ENCODE results near the gene SNCA. TPM values are rescaled to one million over a fixed set of nuclear protein-coding genes. Genes with fewer than 3 reads are reported as not detected.

Gene SNCA
- total RNA-seq (2022) (27.6 and 36.8 TPM in 2 replicates), Bru-seq, nascent RNA (percentile 69 among the genes with signal in this experiment), BruChase-seq, experiment 1, labeled RNA remaining after a 6-hour chase (percentile 52 among the genes with signal in this experiment), BruChase-seq, experiment 2, labeled RNA remaining after a 2-hour chase (percentile 54 among the genes with signal in this experiment)
- long read RNA-seq, transcript SNCA-203 (6 exons, 1,420 nt) = minor isoform, 17 of 85 reads
- long read RNA-seq, transcript SNCA-205 (6 exons, 1,290 nt) = major isoform, 60 of 85 reads
- long read RNA-seq, partial matches to known transcripts = 2 of 85 reads
- long read RNA-seq, other reads (novel, unspliced or antisense) = 3 of 85 reads

- TF ChIP-seq CTCF (IDR thresholded peaks at IDR 0.05; ENCODE audit: unreplicated experiment) = no peak
- CTCF ChIA-PET = no interaction called here
- DNase-seq = peak; percentile 72
- intact Hi-C loops (cut with micrococcal nuclease; ENCODE audit: unreplicated experiment) = loop anchor here (5.0 kb wide), 1 partner anchor 35 kb away; no protein-coding TSS in a partner anchor
- no TSS peak for BruUV-seq (replicated peaks)
- H3K9me3 Mint-ChIP-seq (ENCODE audit: low read depth, unreplicated experiment) = no peaks in the 10 kb centered on the region
- H3K4me3 Mint-ChIP-seq (ENCODE audit: low read depth, unreplicated experiment) = peak within 1 kb of the TSS; percentile 97
- peak within 1 kb of the TSS; percentile 85 for H3K27ac Mint-ChIP-seq (ENCODE audit: unreplicated experiment)
- no peaks in the 10 kb centered on the region for H3K27me3 Mint-ChIP-seq (ENCODE audit: unreplicated experiment)
- H3K36me3 Mint-ChIP-seq (ENCODE audit: insufficient read depth, unreplicated experiment) = peaks cover 29% of the 10 kb centered on the region
- H3K4me1 Mint-ChIP-seq (ENCODE audit: low read depth, unreplicated experiment) = peaks cover 6% of the 10 kb centered on the region
Observed at GRCh38 chr4:89836897-89837384, at the start of gene SNCA. Gene SNCA (minus strand): TSS chr4:89837161. CDS start chr4:89835667, 1,494 bp downstream.

GRCh38 chr4:89879215-89879614, 42.3 kb upstream of the SNCA start:
- no peak overlapping the region for H3K27ac Mint-ChIP-seq (ENCODE audit: unreplicated experiment)
- no peaks in the 10 kb centered on the region for H3K36me3 Mint-ChIP-seq (ENCODE audit: insufficient read depth, unreplicated experiment)
- no peaks in the 10 kb centered on the region for H3K9me3 Mint-ChIP-seq (ENCODE audit: low read depth, unreplicated experiment)
- no TSS peak for BruUV-seq (replicated peaks)
- no peak for DNase-seq
- intact Hi-C loops (cut with micrococcal nuclease; ENCODE audit: unreplicated experiment) = no loop called here
- CTCF ChIA-PET = no interaction called here
- TF ChIP-seq CTCF (IDR thresholded peaks at IDR 0.05; ENCODE audit: unreplicated experiment) = no peak
- no peak overlapping the region for H3K4me3 Mint-ChIP-seq (ENCODE audit: low read depth, unreplicated experiment)
- H3K27me3 Mint-ChIP-seq (ENCODE audit: unreplicated experiment) = no peaks in the 10 kb centered on the region
- H3K4me1 Mint-ChIP-seq (ENCODE audit: low read depth, unreplicated experiment) = no peaks in the 10 kb centered on the region

- Mint-ChIP-seq H3K27ac (ENCODE audit: unreplicated experiment) (no peak overlapping the region), H3K4me3 (ENCODE audit: low read depth, unreplicated experiment) (no peak overlapping the region), H3K27me3 (ENCODE audit: unreplicated experiment) (no peaks in the 10 kb centered on the region), H3K9me3 (ENCODE audit: low read depth, unreplicated experiment) (no peaks in the 10 kb centered on the region), H3K36me3 (ENCODE audit: insufficient read depth, unreplicated experiment) (no peaks in the 10 kb centered on the region), H3K4me1 (ENCODE audit: low read depth, unreplicated experiment) (no peaks in the 10 kb centered on the region)
- CTCF ChIA-PET = interaction anchor here (1.5 kb wide), 1 partner anchor 10 kb away, joined by 3 read pairs; no protein-coding TSS in a partner anchor
- no TSS peak for BruUV-seq (replicated peaks)
- intact Hi-C loops (cut with micrococcal nuclease; ENCODE audit: unreplicated experiment) = no loop called here
- DNase-seq = no peak
- no peak for TF ChIP-seq CTCF (IDR thresholded peaks at IDR 0.05; ENCODE audit: unreplicated experiment)
Observed at GRCh38 chr4:89878611-89879010, 41.6 kb upstream of the SNCA start.

GRCh38 chr4:89876548-89876947, 39.6 kb upstream of the SNCA start:
- no peak for TF ChIP-seq CTCF (IDR thresholded peaks at IDR 0.05; ENCODE audit: unreplicated experiment)
- Mint-ChIP-seq H3K27ac (ENCODE audit: unreplicated experiment) (no peak overlapping the region), H3K36me3 (ENCODE audit: insufficient read depth, unreplicated experiment) (no peaks in the 10 kb centered on the region), H3K4me3 (ENCODE audit: low read depth, unreplicated experiment) (no peak overlapping the region), H3K4me1 (ENCODE audit: low read depth, unreplicated experiment) (no peaks in the 10 kb centered on the region), H3K9me3 (ENCODE audit: low read depth, unreplicated experiment) (no peaks in the 10 kb centered on the region), H3K27me3 (ENCODE audit: unreplicated experiment) (no peaks in the 10 kb centered on the region)
- BruUV-seq (replicated peaks) = no TSS peak
- intact Hi-C loops (cut with micrococcal nuclease; ENCODE audit: unreplicated experiment) = no loop called here
- CTCF ChIA-PET = interaction anchor here (0.5 kb wide), 1 partner anchor 11 kb away, joined by 3 read pairs; no protein-coding TSS in a partner anchor
- no peak for DNase-seq

All from Calu3 (cell line).